Medulla oblongata (tissue), 1 donor: ENCODE results near the gene RYK.
A peak's percentile ranks its signal among the peaks of the same experiment; 100 is the strongest.
"Not testable (repeated sequence)": the region's sequence is repeated elsewhere in the genome, so short reads cannot be mapped to it uniquely, and the experiment has no call there.

Source experiments
- DNase-seq: peaks from one replicate; pipeline ENCODE4 v3.0.0-alpha.2; 2015; ENCODE audit errors: extremely low spot score

The RYK gene

DNA sequence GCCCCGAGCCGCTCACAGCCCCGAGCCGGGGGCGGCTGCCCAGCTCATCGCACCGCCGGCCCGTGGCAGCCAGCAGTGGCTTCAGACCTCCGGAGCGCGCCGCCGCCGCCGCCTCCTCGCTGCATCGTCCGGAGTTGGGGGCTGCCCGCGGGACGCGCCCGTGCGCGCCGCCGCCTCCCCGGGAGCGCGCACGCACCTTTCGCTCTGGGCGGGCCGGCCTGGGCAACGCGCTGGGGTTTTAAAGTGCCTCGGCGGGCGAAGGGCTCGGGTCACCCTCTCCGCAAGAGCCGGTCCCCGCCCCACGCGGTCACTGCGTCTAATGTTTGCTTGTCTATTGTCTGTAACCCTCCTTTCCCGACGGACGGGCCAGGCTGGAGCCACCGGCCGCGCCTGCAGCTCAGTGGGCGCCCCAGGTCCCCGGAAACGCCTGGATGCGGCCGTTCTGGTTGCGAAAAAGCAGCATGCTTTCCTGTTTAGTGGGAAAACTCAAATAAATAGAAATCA is at the start of gene RYK:
RYK (minus strand) TSS at position 143 of the 504 bp plus-strand sequence. CDS start 205 bp downstream, outside the sequence.
- DNase-seq, result peak; percentile 82

DNA sequence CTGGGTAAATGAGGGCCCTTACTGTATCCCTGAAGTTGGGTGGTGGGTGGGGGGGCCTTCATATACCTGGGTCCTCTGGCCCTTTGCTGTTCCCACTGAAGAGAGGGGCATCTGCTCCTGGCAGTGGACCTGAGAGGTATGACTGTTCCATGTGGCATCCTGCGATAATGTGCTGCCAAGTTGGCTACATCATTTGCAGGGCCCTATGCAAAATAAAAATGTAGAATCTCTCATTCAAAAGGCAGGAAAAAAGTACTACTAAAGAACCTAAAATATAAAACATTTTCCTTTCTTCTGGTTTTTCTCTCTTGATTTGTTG is 49.2 kb upstream of the RYK start:
- no peak for DNase-seq

DNA sequence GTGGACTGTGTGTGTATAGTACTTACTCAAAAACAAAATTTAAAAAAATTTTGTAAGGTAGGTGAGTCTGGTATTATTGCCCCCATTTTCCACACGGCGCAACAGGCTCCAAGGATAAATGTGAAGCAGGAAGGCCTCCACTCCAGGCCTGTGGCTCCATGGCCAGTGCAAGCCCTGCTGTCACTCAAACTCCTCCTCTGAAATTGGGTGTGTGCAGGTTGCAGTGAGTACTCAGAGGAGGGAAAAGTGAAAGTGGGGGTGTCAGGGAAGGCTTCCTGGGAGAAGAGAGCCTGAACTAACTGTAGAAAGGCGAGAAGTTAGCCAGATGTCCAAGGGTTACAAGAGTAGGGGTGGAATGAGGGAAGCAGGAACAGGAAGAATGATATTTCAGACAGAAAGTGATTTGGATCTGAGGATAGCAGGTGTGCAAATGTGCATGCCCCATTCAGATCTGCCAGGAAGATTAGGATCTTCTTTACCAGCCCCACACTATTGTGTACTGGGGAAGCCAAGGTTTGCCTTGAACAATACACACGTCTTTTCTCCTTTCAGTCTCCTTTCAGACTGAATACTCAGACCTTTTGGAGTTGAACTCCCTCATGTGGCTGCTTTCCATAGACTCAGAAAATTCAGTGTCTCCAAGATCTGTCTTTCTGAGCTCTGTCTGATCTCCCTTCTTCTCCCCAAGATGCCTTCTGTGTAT is 48.7 kb upstream of the RYK start:
- DNase-seq, result no peak

DNA sequence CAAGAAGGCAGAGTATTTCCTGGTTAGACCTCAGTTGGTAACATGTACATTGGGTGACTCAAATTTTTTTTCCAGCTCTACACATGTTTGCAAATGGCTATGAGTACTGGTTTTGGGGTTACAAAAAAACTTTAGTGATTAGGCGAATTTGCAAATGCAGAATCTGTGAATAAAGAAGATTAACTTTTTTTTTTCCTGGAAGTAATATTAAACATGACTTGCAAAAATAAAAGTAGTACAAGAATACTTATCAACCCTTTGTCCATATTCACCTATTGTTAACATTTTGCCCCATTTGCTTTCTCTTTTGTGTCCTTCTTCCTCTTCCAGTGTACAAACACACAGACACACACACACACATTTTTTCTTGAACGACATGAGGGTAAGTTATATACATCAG is 47.6 kb upstream of the RYK start:
- no peak for DNase-seq

DNA sequence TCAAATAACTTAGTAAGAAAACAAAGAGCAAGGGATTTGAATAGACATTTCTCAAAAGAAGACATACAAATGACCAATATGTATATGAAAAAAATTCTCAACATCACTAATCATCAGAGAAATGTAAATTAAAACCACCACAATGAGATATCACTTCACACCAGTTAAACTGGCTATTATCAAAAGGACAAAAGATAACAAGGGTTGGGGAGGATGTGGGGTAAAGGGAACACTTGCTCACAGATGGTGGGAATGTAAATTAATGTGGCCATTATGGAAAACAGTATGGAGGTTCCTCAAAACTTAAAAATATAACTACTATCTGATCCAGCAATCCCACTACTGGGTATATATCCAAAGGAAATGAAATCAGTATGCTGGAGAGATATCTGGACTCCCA is 46.0 kb upstream of the RYK start:
- DNase-seq, result no peak

DNA sequence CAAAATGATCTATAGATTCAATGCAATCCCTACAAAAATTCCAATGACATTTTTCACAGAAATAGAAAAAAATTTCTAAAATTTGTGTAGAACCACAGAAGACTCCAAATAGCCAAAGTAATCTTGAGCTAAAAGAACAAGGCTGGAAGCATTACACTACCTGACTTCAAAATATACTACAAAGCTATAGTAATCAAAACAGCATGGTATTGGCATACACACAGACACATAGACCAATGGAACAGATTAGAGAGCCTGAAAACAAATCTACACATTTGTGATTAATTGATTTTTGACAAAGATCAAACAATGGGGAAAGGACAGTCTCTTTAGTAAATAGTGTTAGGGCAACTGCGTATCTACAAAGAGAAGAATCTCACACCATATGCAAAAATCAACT is 45.3 kb upstream of the RYK start:
- no peak for DNase-seq

DNA sequence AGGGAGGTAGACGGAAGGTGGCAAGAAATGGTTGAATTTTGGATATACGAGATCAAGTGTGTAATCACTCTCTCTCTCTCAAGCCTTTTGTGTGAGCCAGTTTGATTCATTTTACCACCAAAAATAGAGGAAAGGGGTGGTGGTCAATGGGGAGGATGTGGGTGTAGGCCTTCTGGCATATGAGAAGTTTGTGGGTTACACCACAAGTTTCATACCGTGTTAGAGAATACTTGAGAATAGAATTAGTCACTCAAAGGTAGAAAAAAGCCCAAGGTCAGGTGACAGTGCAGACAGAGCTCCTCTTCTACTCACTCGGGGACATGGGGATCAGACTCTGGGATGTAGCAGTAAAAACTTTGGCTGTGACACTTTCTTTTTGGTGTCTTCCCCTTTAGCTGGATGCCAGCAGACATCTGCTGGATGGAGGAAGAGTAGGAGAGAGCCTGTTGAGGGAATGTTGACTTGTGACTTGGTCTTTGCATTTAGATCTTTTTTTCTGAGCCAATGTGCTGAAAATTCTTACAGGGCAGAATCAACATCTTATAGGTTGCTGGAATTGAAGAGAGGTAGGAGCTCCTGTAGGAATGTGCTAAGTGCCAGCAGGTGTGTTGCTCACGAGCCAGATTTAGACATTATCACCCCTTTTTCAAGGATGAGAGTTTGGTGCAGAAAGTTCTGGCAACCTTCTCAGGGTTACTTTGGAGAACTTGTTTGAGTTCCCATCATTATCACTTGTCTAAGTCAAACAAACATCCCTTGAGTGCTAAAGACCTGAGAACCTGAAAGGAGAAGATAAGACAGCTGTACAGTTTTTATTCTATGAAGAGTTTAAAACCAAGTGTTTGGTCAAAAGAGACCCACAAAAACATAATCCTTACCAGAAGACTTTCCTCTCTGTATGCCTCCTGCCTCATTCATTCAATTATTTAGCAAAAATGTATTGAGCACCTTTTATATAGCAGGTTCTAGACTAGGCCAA is 43.9 kb upstream of the RYK start:
- DNase-seq, result no peak

DNA sequence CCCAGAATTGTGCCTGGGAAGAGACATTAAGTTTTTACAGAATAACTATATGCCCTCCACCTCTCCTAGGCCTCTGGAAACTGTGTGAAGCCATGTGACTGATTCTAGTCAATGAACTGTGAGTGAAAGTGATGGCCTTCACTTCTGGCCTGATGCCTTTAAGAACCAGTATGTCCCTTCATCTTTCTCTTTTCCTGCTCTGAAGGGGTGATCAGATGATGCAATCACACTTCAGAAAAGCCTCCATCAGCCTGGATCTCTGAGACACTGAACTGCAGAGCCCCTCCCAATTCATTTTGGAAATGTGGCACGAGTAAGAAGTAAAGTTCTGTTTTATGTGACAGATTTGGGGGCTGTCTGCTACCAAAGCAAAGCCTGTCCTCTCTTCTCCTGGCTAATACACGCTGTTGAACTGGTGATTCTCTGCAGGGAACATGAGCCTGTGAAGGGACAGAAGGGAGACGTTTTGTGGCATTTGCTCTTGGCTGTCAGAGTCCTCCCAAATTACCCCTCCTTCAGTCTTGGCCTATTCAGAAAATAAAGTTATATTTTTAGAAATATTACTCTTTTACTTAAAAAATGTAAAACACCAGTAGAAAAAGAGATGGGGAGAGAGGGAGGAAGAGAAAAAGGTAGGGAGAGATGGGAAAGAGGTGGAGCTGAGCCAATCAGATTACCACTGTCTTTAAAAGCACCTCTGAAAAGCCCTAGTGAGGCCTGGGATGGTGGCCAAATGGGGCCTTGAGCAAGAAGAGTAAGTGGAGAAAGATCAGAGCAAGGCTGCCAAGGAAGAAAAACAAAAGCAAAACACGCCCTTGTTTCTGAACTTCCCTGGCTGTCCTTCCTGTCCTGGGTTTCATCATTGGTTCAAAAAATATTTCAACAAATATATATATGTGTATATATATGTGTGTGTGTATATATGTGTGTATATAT is 40.9 kb upstream of the RYK start:
- DNase-seq, result peak; percentile 71

DNA sequence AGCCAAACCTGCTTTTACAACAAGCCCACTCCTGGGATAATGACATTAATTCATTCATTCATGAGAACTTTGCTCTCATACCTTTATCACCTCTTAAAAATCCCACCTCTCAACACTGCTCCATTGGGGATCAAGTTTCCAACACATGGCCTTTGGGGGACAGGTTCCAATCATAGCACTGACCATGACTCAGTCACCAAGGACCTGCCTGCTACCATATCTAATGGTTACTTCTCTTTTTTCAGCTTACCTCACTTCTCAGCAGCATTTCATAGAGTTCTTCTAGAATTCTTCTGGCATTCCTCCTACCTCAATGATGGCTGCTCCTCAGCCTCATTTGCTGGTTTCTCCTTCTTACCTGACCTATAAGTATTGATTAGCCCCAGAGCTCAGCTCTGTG is 36.9 kb upstream of the RYK start:
- DNase-seq, result no peak

DNA sequence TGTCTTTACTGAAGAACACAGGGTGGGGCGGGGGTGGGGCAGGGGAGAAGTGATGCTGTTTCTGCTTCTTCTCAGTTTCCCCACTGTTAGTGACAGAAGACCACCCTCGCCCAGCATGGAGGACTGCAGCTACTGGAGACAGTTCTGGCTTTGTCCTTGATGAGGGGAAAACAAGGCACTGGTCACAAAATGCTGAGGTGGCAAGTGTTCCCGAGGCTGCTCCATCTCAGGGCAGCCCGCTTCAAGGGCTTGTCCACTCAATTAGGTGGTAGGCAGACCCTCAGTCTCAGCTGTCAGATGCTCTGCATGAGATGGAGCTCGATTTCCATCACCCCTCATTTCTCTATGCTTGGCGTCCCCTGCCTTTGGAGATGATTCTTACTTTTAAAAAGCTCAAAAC is 33.8 kb upstream of the RYK start:
- no peak for DNase-seq

DNA sequence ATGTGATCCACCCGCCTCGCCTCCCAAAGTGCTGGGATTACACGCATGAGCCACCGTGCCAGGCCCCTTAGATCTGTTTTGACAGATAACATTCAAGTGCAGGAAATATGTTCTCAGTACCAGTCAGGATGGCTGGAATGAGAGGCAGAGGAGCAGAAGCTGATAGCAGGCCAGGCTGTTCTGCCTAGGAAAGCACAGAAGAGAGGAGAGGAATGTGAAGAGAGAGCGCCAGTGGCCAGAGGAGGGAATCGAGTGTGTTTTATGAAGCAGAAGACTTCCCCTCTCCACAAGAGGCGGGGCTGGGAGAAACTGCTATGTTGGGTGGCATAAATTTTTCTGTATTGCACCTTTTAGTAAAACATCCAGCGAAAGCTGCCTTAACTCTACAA is 32.0 kb upstream of the RYK start:
- DNase-seq, result no peak

DNA sequence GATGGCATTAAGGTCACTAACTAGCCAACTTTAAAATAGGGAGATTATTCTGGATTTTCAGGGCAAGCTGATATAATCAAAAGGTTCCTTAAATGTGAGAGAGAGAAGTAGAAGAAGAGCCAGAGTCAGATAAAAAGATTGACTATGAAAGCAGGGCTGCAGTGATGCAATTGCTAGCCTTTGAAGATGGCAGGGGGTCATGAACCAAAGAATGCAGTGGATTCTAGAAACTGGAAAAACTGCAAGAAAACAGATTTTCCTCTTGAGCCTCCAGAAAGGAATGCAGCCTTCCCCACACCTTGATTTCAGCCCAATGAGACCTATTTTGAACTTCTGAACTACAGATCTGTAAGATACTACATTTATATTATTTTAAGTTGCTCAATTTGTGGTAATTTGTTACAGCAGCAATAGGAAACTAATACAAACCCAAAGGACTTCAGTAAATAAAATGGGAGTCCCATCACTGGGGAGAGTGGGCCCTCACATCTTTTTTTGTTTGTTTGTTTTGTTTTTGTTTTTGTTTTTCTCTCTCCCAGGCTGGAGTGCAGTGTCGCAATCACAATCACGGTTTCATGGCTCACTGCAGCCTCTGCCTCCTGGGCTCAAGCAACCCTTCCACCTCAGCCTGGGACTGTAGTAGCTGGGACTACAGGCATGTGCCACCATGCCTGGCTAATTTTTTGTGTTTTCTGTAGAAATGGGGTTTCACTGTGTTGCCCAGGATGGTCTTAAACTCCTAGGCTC is 31.4 kb upstream of the RYK start:
- DNase-seq, result no peak

DNA sequence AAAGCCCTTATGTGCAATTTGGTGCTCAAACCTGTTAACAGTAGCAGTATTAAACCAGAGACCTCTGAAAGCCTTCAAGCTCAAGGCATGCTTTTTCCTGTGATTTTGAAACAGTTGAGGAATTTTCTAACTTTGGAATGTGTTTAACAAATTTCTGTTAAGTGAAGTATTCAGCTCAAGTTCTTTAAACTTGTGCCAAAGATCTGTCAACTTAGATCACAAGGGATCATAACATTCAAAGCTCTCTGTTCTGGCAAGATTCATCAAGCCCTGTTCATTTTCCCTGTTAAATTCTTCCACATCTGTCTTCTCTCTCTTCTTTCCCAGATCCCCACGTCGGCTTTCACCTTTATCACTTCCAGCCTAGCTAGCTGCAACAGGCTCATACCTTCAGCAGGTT is 28.8 kb upstream of the RYK start:
- no peak for DNase-seq

DNA sequence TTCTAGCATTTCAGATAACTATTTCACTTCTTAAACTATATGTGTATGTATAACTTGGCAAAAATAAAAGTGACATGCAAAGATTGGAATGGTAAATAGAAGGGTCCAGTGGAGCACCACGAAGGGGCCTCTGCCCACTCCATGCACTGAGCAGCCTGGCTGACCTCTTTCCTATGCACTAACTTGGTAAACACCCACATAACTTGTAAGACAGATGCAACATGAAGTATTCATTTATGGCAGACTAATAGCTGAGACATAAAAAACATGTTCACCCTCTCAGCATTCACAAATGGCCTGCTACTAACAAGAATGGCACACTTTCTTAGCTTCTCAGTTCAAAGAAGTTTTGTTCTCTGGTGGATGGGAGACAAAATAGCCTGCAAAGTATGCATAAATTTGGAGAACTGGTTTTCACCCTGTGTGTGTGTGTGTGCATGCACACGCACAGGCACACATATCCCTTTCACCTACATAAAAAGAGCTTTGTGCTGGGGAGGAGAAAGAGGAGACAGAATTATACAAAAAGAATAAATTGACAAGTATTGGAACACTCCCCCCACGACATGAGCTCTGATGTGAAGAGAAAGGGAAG is 26.5 kb upstream of the RYK start:
- no peak for DNase-seq

DNA sequence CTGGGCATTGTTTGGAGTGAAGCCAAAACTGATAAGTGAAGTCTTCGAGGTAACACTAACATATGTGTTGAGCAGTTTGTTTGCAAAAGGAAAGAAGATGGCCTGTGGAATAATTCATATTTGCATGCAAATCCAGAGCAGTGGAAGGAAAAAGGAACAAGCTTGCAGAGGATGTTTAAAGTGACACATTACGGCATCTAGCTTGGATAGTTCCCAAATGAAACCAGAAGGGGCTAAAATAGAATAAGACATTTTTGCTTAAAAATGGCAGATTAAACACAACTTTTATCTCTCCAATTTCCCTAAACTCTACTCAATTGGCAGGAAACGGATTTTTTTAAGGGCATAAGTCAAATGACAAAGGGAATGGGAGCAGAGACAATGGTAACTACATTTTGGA is 25.4 kb upstream of the RYK start:
- DNase-seq, result no peak

DNA sequence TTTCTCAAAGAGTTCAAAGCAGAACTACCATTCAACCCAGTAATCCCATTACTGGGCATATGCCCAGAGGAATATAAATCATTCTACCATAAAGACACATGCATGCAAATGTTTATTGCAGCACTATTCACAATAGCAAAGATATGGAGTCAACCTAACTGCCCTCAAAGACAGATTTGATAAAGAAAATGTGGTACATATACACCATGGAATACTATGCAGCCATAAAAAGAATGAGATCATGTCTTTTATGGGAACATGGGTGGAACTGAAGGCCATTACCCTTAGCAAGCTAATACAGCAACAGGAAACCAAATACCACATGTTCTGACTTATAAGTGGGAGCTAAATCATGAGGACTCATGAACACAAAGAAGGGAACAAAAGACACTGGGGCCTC is 24.5 kb upstream of the RYK start:
- not testable (repeated sequence) for DNase-seq

DNA sequence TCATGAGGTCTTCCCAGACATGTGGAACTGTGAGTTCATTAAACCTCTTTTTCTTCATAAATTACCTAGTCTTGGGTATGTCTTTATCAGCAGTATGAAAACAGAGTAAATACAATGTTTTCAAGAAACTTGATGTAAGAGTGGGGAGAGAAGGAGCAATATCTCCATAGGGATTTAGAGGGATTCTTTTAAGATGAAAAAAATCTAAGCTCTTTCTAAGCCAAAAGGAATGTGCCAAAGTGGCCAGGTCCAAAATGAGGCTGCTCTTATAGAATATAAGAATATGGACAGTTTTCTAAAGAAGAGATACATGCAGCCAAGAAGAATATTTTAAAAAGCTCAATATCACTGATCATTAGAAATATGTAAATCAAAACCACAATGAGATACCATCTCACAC is 23.9 kb upstream of the RYK start:
- DNase-seq, result no peak

DNA sequence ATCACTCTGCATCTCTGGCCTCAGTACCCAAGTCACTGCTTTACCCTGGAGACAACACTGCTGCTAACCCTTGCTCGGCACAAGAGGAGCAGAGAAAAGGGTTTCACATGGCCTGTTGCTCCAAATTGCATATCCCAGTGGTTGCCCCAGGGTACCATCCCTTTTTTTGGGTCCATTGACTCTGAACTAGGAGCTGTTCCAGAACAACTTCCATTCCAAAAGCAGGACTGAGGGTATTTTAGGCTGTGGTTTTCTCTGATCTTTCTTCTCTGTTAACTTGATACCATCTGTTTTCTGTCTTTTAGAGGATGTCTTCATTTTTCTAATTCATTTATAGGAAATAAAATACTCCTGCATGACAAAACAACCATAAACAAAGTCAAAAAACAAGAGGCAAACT is 17.3 kb upstream of the RYK start:
- no peak for DNase-seq

DNA sequence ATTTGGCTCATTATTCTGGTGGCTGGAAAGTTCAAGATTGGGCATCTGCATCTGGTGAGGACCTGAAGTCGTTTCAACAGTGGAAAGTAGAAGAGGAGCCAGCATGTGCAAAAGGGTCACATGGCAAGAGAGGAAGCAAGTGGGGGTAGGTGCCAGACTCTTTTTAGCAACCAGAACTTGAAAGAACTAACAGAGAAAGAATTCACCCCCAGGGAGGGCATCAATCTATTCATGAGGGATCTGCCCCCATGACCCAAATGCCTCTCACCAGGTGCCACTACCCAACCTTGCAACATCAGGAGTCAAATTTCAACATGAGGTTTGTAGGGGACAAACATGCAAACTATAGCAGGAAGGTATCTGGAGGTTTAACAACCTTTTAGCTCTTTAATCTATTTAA is 10.3 kb upstream of the RYK start:
- DNase-seq, result no peak

DNA sequence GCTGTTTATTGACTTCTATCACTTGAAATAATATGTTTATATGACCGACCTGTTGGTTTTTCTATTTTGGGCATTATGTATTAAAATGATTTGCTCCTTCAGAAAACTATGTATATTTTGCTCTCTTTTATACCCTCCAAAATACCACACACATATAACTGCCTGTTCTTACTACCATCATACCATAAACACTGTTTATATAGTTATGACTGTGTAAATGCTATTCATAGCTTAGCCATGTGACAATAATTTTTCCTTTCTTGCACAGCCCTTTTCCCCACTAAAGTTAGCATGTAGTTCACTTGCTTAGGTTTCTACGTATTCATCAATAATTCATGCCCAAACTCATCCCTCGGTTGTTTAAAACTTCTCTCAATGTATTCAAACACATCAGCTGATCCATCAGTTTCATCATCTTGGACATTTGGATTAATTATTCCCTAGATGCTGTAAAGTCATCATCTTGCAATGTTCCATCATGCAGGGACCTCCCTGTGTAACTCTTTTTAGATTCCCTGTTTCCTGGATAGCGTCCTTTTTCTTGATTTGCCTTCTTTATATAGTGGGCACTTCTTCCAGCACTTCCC is 8.2 kb upstream of the RYK start:
- DNase-seq, result no peak
